ENCODE data around the gene SLC6A17. TPM values are rescaled to one million over a fixed set of nuclear protein-coding genes. Genes with fewer than 3 reads are reported as not detected.

The SLC6A17 gene
- polyA plus RNA-seq, 3 donors = not detected

DNA sequence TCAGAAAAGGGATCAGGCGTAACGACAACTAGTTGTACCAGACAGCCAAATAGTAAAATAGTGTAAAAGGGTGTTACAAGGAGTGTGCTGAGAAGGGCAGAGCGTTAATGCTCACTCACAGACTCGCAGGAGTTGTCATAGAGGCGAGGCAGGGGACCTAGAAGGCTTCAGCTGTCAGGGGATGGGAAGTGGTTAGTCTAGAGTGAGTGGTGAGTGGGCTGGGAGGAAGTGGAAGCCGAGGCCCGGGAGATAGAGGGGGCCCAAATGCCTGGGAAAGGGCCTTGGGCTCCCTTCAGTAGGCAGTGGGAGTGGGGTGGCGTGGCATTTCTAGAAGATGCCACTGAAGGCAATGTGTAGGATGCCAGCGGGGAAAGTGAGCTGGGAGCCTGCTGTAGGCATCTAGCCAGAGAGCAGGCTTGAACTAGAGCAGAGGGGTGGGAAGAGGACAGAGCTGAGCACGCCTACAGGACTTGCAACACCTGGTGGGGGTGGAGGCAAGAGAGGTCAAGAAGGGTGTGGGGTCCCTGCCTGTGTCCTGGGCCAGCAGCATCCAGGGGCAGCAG lies 10.3 kb downstream of the SLC6A17 start:
- H3K9ac ChIP-seq (ENCODE audit: insufficient read depth, low read length, poor library complexity, severe bottlenecking) = no peak overlapping the region
- peaks cover 0 to 2% (median 0%) of the 10 kb centered on the region in 7 donors for H3K9me3 Mint-ChIP-seq
- H4K20me1 ChIP-seq (ENCODE audit: insufficient read depth, low read length) = no peaks in the 10 kb centered on the region
- no peaks in the 10 kb centered on the region for H3K79me2 ChIP-seq (ENCODE audit: insufficient read depth, low read length)
- DNase-seq = no peak
- H2AFZ ChIP-seq (ENCODE audit: insufficient read depth, low read depth, low read length, poor library complexity, severe bottlenecking) = no peak overlapping the region
- no peak overlapping the region for H3K4me3 Mint-ChIP-seq
- no peak overlapping the region for H3K27ac ChIP-seq (ENCODE audit: low read depth in 1 of 2, low read length in 2 of 2)
- H3K4me2 ChIP-seq (replicated peaks; ENCODE audit: extremely low read depth, low read length, poor library complexity, severe bottlenecking) = no peak overlapping the region
- intact Hi-C loops (cut with micrococcal nuclease) = no loop called here
- WGBS (ENCODE audit: insufficient coverage) = 36% methylated on average over 10 of the region's 10 CpGs
- peak overlapping the region in 1 of 7 donors; percentile 21 for H3K27ac Mint-ChIP-seq
- H3K4me1 Mint-ChIP-seq = no peaks in the 10 kb centered on the region
- TF ChIP-seq, protein P1, sequence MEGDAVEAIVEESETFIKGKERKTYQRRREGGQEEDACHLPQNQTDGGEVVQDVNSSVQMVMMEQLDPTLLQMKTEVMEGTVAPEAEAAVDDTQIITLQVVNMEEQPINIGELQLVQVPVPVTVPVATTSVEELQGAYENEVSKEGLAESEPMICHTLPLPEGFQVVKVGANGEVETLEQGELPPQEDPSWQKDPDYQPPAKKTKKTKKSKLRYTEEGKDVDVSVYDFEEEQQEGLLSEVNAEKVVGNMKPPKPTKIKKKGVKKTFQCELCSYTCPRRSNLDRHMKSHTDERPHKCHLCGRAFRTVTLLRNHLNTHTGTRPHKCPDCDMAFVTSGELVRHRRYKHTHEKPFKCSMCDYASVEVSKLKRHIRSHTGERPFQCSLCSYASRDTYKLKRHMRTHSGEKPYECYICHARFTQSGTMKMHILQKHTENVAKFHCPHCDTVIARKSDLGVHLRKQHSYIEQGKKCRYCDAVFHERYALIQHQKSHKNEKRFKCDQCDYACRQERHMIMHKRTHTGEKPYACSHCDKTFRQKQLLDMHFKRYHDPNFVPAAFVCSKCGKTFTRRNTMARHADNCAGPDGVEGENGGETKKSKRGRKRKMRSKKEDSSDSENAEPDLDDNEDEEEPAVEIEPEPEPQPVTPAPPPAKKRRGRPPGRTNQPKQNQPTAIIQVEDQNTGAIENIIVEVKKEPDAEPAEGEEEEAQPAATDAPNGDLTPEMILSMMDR (IDR thresholded peaks at IDR 0.05) = no peak
- no peaks in the 10 kb centered on the region for H3K9me3 ChIP-seq (replicated peaks in 1 of 2; ENCODE audit: control insufficient read depth in 1 of 2, insufficient read depth in 1 of 2, low read length in 2 of 2)
- no peaks in the 10 kb centered on the region for H3K27me3 ChIP-seq (ENCODE audit: control insufficient read depth in 2 of 2, insufficient read depth in 2 of 2, low read length in 2 of 2)
- H3K4me3 ChIP-seq (replicated peaks in 1 of 3; ENCODE audit: low read depth in 2 of 3, low read length in 3 of 3) = no peak overlapping the region
- no peaks in the 10 kb centered on the region for H3K36me3 ChIP-seq (replicated peaks in 1 of 2; ENCODE audit: control insufficient read depth in 1 of 2, insufficient read depth in 2 of 2, low read length in 2 of 2)
- H3K4me1 ChIP-seq (ENCODE audit: control insufficient read depth in 1 of 2, insufficient read depth in 2 of 2, low read length in 2 of 2) = no peaks in the 10 kb centered on the region
- H3K27me3 Mint-ChIP-seq (ENCODE audit: low read depth in 3 of 3) = peaks cover 3 to 15% (median 11%) of the 10 kb centered on the region in 3 donors
- no peaks in the 10 kb centered on the region for H3K36me3 Mint-ChIP-seq

DNA sequence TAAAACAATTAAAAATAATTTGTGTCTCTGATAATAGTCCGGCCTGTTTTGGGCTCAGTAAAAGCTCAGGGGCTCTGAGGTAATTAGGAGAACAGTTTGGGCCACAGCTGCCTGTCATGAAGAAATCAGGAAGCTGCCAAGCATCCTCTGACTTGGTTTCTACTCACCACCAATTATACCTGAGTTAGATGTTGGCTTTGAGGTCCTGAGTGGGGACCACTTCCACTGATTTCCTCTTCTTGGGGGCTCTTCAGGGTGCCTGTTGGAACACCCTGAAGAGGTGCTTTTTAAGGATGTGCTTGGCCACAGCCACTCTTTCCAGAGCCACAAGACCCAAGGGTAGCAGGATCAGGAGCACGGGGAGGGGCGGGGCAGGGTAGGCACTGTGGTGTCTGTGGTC lies 10.9 kb downstream of the SLC6A17 start:
- intact Hi-C loops (cut with micrococcal nuclease) = no loop called here
- TF ChIP-seq, protein P1 (IDR thresholded peaks at IDR 0.05) = no peak
- Mint-ChIP-seq H3K27ac (no peak overlapping the region), H3K27me3 (ENCODE audit: low read depth in 3 of 3) (peaks cover 2 to 11% (median 10%) of the 10 kb centered on the region in 3 donors), H3K9me3 (peaks cover 0 to 2% (median 0%) of the 10 kb centered on the region in 7 donors), H3K4me3 (no peak overlapping the region), H3K36me3 (no peaks in the 10 kb centered on the region), H3K4me1 (no peaks in the 10 kb centered on the region)
- Histone ChIP-seq H3K27me3 (ENCODE audit: control insufficient read depth in 2 of 2, insufficient read depth in 2 of 2, low read length in 2 of 2) (no peaks in the 10 kb centered on the region), H4K20me1 (ENCODE audit: insufficient read depth, low read length) (no peaks in the 10 kb centered on the region), H3K27ac (ENCODE audit: low read depth in 1 of 2, low read length in 2 of 2) (no peak overlapping the region), H3K9me3 (replicated peaks in 1 of 2; ENCODE audit: control insufficient read depth in 1 of 2, insufficient read depth in 1 of 2, low read length in 2 of 2) (no peaks in the 10 kb centered on the region), H3K9ac (ENCODE audit: insufficient read depth, low read length, poor library complexity, severe bottlenecking) (no peak overlapping the region), H3K4me3 (replicated peaks in 1 of 3; ENCODE audit: low read depth in 2 of 3, low read length in 3 of 3) (no peak overlapping the region), H3K79me2 (ENCODE audit: insufficient read depth, low read length) (no peaks in the 10 kb centered on the region), H2AFZ (ENCODE audit: insufficient read depth, low read depth, low read length, poor library complexity, severe bottlenecking) (no peak overlapping the region), H3K4me1 (ENCODE audit: control insufficient read depth in 1 of 2, insufficient read depth in 2 of 2, low read length in 2 of 2) (no peaks in the 10 kb centered on the region), H3K4me2 (replicated peaks; ENCODE audit: extremely low read depth, low read length, poor library complexity, severe bottlenecking) (no peak overlapping the region), H3K36me3 (replicated peaks in 1 of 2; ENCODE audit: control insufficient read depth in 1 of 2, insufficient read depth in 2 of 2, low read length in 2 of 2) (no peaks in the 10 kb centered on the region)
- DNase-seq = no peak
- no CpG with 5 or more reads among the region's 3 CpGs for WGBS (ENCODE audit: insufficient coverage)
